ENCODE data around the gene TRIO. TPM values are rescaled to one million over a fixed set of nuclear protein-coding genes. Genes with fewer than 3 reads are reported as not detected.

TRIO gene
- total RNA-seq, 2 experiments from 2014 or later: 4.1 to 6.5 TPM

DNA sequence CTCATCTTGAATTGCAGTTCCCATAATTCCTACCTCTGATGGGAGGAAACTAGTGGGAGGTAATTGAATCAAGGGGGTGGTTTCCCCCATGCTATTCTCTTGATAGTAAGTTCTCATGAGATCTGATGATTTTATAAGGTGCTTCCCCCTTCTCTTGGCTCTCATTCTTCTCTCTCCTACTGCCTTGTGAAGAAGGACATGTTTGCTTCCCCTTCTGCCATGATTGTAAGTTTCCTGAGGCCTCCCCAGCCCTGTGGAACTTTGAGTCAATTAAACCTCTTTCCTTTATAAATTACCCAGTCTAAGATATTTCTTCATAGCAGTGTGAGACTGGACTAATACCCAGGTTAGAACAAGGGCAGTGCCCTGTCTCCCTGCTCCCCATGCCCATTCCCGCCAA lies 7.5 kb upstream of the TRIO start:
- no peaks in the 10 kb centered on the region for H3K4me1 Mint-ChIP-seq (ENCODE audit: low read depth)
- intact Hi-C loops (cut with DNase I, micrococcal nuclease): no loop called here
- peaks cover 13 to 33% of the 10 kb centered on the region in 2 experiments for H3K27me3 ChIP-seq (ENCODE audit: control insufficient read depth in 1 of 2, insufficient read depth in 2 of 2, low read length in 2 of 2)
- H3K9me3 Mint-ChIP-seq: peaks cover 4% of the 10 kb centered on the region
- no peaks in the 10 kb centered on the region for H3K36me3 Mint-ChIP-seq (ENCODE audit: low read depth)
- peaks cover 59% of the 10 kb centered on the region for H3K27me3 Mint-ChIP-seq
- H3K27ac ChIP-seq (ENCODE audit: low read depth in 1 of 2, low read length in 2 of 2): no peak overlapping the region
- no peak overlapping the region for H3K27ac Mint-ChIP-seq
- no peaks in the 10 kb centered on the region for H3K4me1 ChIP-seq (ENCODE audit: insufficient read depth, low read length)
- DNase-seq (no peak), ATAC-seq (ENCODE audit: poor library complexity) (no peak)
- peaks cover 0 to 11% of the 10 kb centered on the region in 2 experiments for H3K9me3 ChIP-seq (ENCODE audit: control insufficient read depth in 1 of 2, insufficient read depth in 1 of 2, low read length in 2 of 2)
- TF ChIP-seq, protein P1, sequence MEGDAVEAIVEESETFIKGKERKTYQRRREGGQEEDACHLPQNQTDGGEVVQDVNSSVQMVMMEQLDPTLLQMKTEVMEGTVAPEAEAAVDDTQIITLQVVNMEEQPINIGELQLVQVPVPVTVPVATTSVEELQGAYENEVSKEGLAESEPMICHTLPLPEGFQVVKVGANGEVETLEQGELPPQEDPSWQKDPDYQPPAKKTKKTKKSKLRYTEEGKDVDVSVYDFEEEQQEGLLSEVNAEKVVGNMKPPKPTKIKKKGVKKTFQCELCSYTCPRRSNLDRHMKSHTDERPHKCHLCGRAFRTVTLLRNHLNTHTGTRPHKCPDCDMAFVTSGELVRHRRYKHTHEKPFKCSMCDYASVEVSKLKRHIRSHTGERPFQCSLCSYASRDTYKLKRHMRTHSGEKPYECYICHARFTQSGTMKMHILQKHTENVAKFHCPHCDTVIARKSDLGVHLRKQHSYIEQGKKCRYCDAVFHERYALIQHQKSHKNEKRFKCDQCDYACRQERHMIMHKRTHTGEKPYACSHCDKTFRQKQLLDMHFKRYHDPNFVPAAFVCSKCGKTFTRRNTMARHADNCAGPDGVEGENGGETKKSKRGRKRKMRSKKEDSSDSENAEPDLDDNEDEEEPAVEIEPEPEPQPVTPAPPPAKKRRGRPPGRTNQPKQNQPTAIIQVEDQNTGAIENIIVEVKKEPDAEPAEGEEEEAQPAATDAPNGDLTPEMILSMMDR (IDR thresholded peaks at IDR 0.05): no peak
- no peaks in the 10 kb centered on the region for H3K36me3 ChIP-seq (ENCODE audit: insufficient read depth, low read length)
- H3K4me3 Mint-ChIP-seq: no peak overlapping the region
- ChIA-PET POLR2A (no interaction called here), CTCF (no interaction called here)
- no peak overlapping the region for H3K4me3 ChIP-seq (ENCODE audit: low read length)

DNA sequence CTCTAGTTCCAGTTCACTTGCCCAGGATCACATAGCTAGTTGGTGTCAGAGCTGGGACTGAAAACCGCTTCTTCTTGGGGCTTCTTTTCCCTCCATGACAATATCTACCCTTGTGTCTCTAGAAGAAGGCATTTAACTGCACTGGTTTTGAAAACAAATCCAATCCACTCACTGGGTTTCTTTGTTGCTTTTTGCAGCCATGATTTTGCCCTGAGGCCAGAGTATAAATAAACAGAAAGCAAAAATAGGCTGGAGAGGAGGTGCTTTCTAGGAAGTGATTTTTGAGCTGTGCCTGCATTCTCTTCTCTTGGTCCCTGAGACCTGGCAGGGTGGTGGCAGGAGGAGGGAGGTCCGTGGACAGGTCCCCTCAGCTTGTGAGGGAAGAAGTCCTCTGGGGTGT lies 6.9 kb upstream of the TRIO start:
- H3K4me1 Mint-ChIP-seq (ENCODE audit: low read depth): no peaks in the 10 kb centered on the region
- ChIA-PET CTCF (no interaction called here), POLR2A (no interaction called here)
- TF ChIP-seq, protein P1 (IDR thresholded peaks at IDR 0.05): no peak
- H3K27ac ChIP-seq (ENCODE audit: low read depth in 1 of 2, low read length in 2 of 2): no peak overlapping the region
- no peak overlapping the region for H3K4me3 Mint-ChIP-seq
- peaks cover 15 to 39% of the 10 kb centered on the region in 2 experiments for H3K27me3 ChIP-seq (ENCODE audit: control insufficient read depth in 1 of 2, insufficient read depth in 2 of 2, low read length in 2 of 2)
- no peak for DNase-seq
- no peak overlapping the region for H3K4me3 ChIP-seq (ENCODE audit: low read length)
- no peaks in the 10 kb centered on the region for H3K36me3 Mint-ChIP-seq (ENCODE audit: low read depth)
- H3K27ac Mint-ChIP-seq: no peak overlapping the region
- no peaks in the 10 kb centered on the region for H3K36me3 ChIP-seq (ENCODE audit: insufficient read depth, low read length)
- H3K27me3 Mint-ChIP-seq: peaks cover 61% of the 10 kb centered on the region
- intact Hi-C loops (cut with DNase I, micrococcal nuclease): no loop called here
- H3K9me3 ChIP-seq (ENCODE audit: control insufficient read depth in 1 of 2, insufficient read depth in 1 of 2, low read length in 2 of 2): peaks cover 0 to 11% of the 10 kb centered on the region in 2 experiments
- ATAC-seq (ENCODE audit: poor library complexity): no peak
- no peaks in the 10 kb centered on the region for H3K4me1 ChIP-seq (ENCODE audit: insufficient read depth, low read length)
- peaks cover 4% of the 10 kb centered on the region for H3K9me3 Mint-ChIP-seq

DNA sequence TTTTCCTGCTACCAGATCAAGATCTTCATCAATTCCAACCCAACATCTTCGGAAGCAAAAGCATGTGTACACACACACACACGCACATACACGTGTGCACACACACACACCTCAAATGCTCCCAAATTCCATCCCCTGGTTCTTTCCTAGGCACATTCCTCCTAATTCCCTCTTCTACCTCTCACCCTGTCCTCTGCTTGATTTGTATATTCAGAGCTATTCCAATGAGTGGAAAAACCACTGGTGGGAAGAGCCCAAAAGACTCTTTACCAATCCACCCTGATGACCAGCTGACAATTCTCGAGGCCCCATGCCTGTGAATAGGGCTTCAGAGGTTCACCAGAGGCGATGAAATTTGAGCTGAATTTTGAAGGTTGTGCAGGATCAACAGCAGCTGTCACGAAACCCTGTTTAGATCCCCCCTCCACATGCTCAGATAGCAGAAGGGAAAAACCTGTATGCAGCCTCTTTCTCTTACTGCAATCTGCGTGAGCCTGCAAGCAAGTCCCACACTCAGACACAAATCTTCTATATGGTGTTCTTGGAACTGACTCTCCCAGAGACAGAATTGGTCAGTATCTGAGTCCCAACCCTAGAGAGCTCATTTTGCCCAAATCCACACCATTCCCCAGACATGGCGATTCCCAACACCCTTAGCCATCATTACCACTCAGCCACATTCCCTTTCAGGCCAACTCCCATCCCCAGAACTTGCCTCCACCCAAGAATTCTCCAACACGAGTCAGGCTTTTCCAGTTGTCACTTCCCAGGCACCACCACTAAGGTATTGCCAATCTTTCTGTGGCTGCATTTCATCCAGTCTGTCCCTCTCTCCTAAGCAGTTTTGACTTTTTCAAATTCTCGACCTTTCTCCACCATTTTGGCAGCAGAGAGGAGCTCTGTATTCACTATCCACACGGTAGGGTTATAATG lies 4.3 kb upstream of the TRIO start:
- CTCF ChIA-PET: no interaction called here
- no peak overlapping the region for H3K27ac Mint-ChIP-seq
- Histone ChIP-seq H3K4me1 (ENCODE audit: insufficient read depth, low read length) (peaks cover 10% of the 10 kb centered on the region), H3K27ac (ENCODE audit: low read depth in 1 of 2, low read length in 2 of 2) (no peak overlapping the region), H3K4me3 (ENCODE audit: low read length) (no peak overlapping the region), H3K36me3 (ENCODE audit: insufficient read depth, low read length) (no peaks in the 10 kb centered on the region), H3K27me3 (ENCODE audit: control insufficient read depth in 1 of 2, insufficient read depth in 2 of 2, low read length in 2 of 2) (peaks cover 24 to 45% of the 10 kb centered on the region in 2 experiments), H3K9me3 (ENCODE audit: control insufficient read depth in 1 of 2, insufficient read depth in 1 of 2, low read length in 2 of 2) (peaks cover 0 to 11% of the 10 kb centered on the region in 2 experiments)
- peaks cover 4% of the 10 kb centered on the region for H3K9me3 Mint-ChIP-seq
- intact Hi-C loops (cut with DNase I, micrococcal nuclease): no loop called here
- DNase-seq: no peak
- POLR2A ChIA-PET: interaction anchor here (1.1 kb wide), 1 partner anchor 16 kb away, joined by 3 read pairs; no protein-coding TSS in a partner anchor
- ATAC-seq (ENCODE audit: poor library complexity): no peak
- TF ChIP-seq, protein P1 (IDR thresholded peaks at IDR 0.05): no peak
- peaks cover 8% of the 10 kb centered on the region for H3K4me1 Mint-ChIP-seq (ENCODE audit: low read depth)
- H3K27me3 Mint-ChIP-seq: peaks cover 61% of the 10 kb centered on the region
- no peak overlapping the region for H3K4me3 Mint-ChIP-seq
- H3K36me3 Mint-ChIP-seq (ENCODE audit: low read depth): no peaks in the 10 kb centered on the region
